ENCODE data around the gene FAM3A. TPM values are rescaled to one million over a fixed set of nuclear protein-coding genes. Genes with fewer than 3 reads are reported as not detected.

The FAM3A gene
- total RNA-seq, 1 experiment from 2014 or later: 25.0 TPM

GRCh38 chrX:154535892-154536291 is 19.9 kb upstream of the FAM3A start:
- CTCF ChIA-PET: interaction anchor here (2.2 kb wide), 1 partner anchor 162 kb away, joined by 7 read pairs; no protein-coding TSS in a partner anchor

GRCh38 chrX:154534526-154535322 is 18.7 kb upstream of the FAM3A start:
- DNase-seq (ENCODE audit: low spot score) (peak; percentile 86), ATAC-seq (peak; percentile 94)
- Mint-ChIP-seq H3K9me3 (no peaks in the 10 kb centered on the region), H3K4me3 (no peak overlapping the region), H3K36me3 (peaks cover 16% of the 10 kb centered on the region), H3K4me1 (no peaks in the 10 kb centered on the region), H3K27me3 (ENCODE audit: low read depth) (no peaks in the 10 kb centered on the region), H3K27ac (no peak overlapping the region)
- POLR2A ChIA-PET: interaction anchor here (0.8 kb wide), 1 partner anchor 94 kb away, joined by 3 read pairs; no protein-coding TSS in a partner anchor
- 0 out of 2 replicates have a peak, but pooled peaks have one; percentile 14 for TF ChIP-seq MAX (CRISPR knock-in tag; IDR thresholded peaks at IDR 0.05)
- peak; percentile 51; the same call in 1 of the 2 replicates for TF ChIP-seq HMGXB4 (CRISPR knock-in tag; IDR thresholded peaks at IDR 0.05)
- TF ChIP-seq CTCF (IDR thresholded peaks at IDR 0.05): peak; percentile 76
- TF ChIP-seq ETV6 (CRISPR knock-in tag; IDR thresholded peaks at IDR 0.05): no peak
- peak; percentile 81 for TF ChIP-seq ZNF121 (CRISPR knock-in tag; IDR thresholded peaks at IDR 0.05)
- CTCF ChIA-PET: interaction anchor here (0.7 to 2.2 kb wide), 2 partner anchors 44 to 161 kb away, joined by 3 to 7 read pairs; no protein-coding TSS in a partner anchor

More at GRCh38 chrX:154535892-154536291, 19.9 kb upstream of the FAM3A start:
- no peak for TF ChIP-seq E2F1 (CRISPR knock-in tag; IDR thresholded peaks at IDR 0.05)
- no peak for TF ChIP-seq TEAD4 (CRISPR knock-in tag; IDR thresholded peaks at IDR 0.05)
- TF ChIP-seq TP53 (CRISPR knock-in tag; IDR thresholded peaks at IDR 0.05): no peak
- no peak for TF ChIP-seq FOXJ3 (CRISPR knock-in tag; IDR thresholded peaks at IDR 0.05; ENCODE audit: borderline replicate concordance)
- no peak for TF ChIP-seq EMX1 (CRISPR knock-in tag; IDR thresholded peaks at IDR 0.05)
- TF ChIP-seq IRF2 (CRISPR knock-in tag; IDR thresholded peaks at IDR 0.05; ENCODE audit: borderline replicate concordance, low read depth): no peak
- Mint-ChIP-seq H3K4me1 (no peaks in the 10 kb centered on the region), H3K36me3 (peaks cover 14% of the 10 kb centered on the region), H3K27ac (no peak overlapping the region), H3K27me3 (ENCODE audit: low read depth) (no peaks in the 10 kb centered on the region), H3K4me3 (no peak overlapping the region), H3K9me3 (no peaks in the 10 kb centered on the region)
- no peak for DNase-seq (ENCODE audit: low spot score)
- ATAC-seq: no peak
- POLR2A ChIA-PET: no interaction called here

- Mint-ChIP-seq H3K4me1 (no peaks in the 10 kb centered on the region), H3K36me3 (peaks cover 12% of the 10 kb centered on the region; the same call in 1 of the 2 replicates), H3K27me3 (ENCODE audit: low read depth) (no peaks in the 10 kb centered on the region; the same call in 1 of the 2 replicates), H3K9me3 (no peaks in the 10 kb centered on the region), H3K4me3 (no peak overlapping the region), H3K27ac (no peak overlapping the region)
- ATAC-seq: no peak
- POLR2A ChIA-PET: interaction anchor here (0.6 kb wide), 1 partner anchor 153 kb away, joined by 3 read pairs; no protein-coding TSS in a partner anchor
- no peak for DNase-seq (ENCODE audit: low spot score)
- TF ChIP-seq CTCF (IDR thresholded peaks at IDR 0.05) (no peak), ZNF425 (CRISPR knock-in tag; conservative IDR thresholded peaks at IDR 0.05) (no peak), E2F4 (CRISPR knock-in tag; IDR thresholded peaks at IDR 0.05; ENCODE audit: borderline replicate concordance, low read depth) (no peak), ATF2 (CRISPR knock-in tag; IDR thresholded peaks at IDR 0.05; ENCODE audit: borderline replicate concordance, low read depth) (no peak), GRHL2 (CRISPR knock-in tag; IDR thresholded peaks at IDR 0.05; ENCODE audit: insufficient replicate concordance, severe bottlenecking) (no peak)
- CTCF ChIA-PET: interaction anchor here (0.6 to 1.5 kb wide), 2 partner anchors 14 to 159 kb away, joined by 3 to 6 read pairs; partner anchors contain the start of gene IKBKG
These were observed 16.7 kb upstream of the FAM3A start for GRCh38 chrX:154532690-154533089.
